NCI-H1105 (cell line): ENCODE data around the gene SPDYE17.
"Not testable (repeated sequence)": the region's sequence is repeated elsewhere in the genome, so short reads cannot be mapped to it uniquely, and the experiment has no call there.

Experiments
- DNase-seq: peaks from one replicate; lab custom pipeline; 2025; lab: John Stamatoyannopoulos, UW

The SPDYE17 gene

DNA sequence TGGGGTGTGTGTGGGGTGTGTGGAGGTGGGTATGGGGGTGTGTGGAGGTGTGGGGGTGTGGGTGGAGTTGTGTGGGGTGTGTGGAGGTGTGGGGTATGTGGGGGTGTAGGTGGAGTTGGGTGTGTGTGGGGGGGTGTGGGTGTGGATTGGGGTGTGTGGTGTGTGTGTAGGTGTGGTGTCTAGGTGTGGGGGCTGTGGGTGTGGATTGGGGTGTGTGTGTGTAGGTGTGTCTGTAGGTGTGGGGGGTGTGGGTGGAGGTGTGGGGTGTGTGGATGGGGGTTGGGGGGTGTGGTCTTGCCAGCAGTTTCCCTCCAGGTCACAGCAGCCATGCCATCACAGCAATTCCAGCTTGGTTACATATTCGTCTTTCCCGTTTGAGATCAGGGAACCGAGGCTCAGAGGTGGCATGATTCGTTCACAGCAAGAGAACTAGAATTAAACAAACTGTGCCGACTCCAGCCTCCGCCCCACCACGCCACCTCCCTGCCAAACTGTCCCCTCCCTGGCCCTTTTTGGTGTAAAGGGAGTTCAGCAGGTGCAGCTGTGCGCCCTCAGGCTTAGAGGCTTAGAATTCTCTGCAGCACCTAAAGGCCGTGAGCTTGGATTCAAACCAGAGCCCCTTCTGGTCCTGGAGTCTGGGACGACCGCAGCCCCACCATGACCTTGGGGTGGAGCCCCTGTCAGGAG, 33.3 kb downstream of the SPDYE17 start:
- not testable (repeated sequence) for DNase-seq

DNA sequence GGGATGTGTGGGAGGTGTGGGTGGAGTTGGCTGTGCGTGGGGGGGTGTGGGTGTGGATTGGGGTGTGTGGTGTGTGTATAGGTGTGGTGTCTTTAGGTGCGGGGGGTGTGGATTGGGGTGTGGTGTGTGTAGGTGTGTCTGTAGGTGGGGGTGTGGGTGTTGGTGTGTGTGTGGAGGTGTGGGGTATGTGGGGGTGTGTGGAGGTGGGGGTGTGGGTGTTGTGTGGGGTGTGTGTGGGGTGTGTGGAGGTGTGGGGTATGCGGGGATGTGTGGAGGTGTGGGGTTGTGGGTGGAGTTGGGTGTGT, 33.9 kb downstream of the SPDYE17 start:
- no peak for DNase-seq

DNA sequence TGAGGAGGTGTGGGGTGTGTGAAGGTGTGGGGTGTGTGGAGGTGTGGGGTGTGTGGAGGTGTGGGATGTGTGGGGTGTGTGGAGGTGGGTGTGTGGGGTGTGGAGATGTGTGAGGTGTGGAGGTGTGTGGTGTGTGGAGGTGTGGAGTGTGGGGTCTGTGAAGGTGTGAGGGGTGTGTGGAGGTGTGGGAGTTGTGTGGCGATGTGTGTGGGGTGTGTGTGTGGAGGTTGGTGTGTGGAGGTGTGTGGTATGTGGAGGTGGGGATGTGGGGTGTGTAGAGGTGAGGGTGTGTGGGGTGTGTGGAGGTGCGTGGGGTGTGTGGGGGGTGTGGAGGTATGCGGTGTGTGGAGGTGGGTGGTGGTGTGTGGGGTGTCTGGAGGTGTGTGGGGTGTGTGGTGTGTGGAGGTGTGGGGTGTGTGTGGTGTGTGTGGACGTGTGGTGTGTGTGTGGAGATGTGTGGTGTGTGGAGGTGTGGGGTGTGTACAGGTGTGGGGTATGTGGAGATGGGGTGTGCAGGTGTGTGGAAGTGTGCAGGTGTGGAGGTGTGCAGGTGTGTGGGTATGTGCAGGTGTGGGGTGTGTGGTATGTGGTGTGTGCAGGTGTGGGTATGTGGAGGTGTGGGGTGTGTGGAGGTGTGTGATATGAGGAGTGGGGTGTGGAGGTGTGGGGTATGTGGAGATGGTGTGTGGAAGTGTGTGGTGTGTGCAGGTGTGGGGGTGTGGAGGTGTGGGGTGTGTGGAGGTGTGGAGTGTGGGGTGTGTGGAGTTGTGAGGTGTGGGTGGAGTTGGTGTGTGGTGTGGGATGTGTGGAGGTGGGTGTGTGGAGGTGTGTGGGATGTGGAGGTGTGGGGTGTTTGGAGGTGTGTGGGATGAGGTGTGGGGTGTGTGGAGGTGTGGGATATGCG, 34.5 kb downstream of the SPDYE17 start:
- no peak for DNase-seq

DNA sequence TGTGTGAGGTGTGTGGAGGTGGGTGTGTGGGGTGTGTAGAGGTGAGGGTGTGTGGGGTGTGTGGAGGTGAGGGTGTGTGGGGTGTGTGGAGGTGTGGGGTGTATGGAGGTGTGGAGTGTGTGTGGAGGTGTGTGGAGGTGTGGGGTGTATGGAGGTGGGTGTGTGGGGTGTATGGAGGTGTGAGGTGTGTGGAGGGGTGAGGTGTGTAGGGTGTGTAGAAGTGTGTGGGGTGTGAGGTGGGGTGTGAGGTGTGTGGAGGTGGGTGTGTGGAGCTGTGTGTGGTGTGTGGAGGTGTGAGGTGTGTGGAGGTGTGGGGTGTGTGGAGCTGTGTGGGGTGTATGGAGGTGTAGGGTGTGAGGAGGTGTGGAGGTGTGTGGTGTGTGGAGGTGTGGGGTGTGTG, 35.2 kb downstream of the SPDYE17 start:
- DNase-seq = not testable (repeated sequence)

DNA sequence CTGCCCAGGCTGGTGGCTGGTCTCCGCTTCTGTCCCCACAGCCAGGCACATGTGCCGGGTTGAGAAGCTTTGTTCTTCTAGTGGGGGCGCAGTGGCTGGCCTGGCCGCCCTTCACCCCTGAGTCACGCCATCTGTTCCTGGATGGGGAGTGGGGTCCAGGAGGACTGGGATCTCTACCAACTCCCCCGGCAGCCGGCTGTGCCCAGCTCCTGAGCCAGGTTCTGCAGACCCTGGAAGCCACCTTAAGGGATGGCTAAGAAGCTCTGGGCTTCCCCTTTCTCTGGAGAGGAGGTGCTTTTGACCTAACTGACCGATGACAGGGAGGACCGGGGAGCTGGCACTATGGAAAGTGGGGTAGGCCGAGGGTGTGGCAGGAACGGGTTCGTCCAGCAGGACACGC, 37.9 kb downstream of the SPDYE17 start:
- not testable (repeated sequence) for DNase-seq

DNA sequence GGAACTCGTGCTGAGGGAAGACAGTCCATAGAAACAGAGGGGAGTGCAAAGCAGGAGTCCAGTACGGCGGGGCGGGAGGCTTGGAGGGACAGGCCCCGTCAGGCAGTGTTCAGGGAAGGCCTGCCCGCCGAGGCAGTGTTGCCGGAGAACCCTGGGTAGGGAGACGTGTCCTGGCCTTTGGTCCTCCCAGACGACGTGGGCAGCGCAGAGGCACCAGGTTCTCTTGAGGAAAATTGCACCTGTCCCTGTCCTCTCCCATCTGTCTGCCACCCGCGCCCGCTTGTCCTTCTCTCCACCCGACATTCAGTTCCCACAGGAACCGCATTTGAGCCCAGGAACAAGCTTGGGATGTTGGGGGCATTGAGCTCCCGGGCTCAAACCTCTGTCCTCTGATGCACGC, 38.3 kb downstream of the SPDYE17 start:
- not testable (repeated sequence) for DNase-seq

DNA sequence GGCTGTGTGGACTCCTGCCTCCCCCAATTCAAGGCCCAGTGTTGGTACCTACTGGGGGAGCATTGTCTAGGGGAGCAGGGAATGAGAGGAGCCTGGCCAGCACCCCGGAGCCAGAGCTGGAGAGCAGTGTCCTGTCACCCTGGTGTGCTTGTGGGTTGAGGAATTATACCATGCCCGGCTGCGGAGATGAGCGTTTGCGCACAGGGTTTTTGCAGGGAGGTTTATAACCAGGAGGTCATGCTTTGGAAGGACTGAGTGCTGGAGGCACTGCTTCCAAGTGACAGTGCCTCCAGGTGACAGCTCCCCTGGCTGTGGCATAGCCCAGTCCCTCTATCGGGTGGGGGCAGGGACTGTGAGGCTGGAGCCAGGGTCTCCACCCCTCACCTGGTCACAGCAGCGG, 39.3 kb downstream of the SPDYE17 start:
- DNase-seq = not testable (repeated sequence)

DNA sequence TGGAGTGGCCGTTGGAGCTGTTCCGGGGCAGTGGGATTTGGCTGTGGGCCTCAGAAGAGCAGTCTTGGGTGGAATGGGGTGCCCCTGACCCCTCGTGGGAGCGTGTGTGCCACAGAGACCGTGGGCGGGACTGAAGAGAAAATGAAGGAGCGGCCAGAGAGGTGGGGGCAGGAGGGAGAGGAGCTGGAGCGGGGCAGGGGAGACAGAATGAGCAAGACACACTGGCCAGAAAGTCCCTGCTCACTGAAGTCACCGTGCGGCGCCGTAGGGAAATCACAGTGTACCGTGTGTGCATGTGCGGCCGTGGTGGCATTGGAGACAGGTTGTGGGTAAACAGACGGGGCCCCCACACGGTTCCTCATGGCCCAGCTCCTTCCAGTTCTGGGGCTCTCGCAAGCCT, 40.0 kb downstream of the SPDYE17 start:
- DNase-seq = not testable (repeated sequence)

DNA sequence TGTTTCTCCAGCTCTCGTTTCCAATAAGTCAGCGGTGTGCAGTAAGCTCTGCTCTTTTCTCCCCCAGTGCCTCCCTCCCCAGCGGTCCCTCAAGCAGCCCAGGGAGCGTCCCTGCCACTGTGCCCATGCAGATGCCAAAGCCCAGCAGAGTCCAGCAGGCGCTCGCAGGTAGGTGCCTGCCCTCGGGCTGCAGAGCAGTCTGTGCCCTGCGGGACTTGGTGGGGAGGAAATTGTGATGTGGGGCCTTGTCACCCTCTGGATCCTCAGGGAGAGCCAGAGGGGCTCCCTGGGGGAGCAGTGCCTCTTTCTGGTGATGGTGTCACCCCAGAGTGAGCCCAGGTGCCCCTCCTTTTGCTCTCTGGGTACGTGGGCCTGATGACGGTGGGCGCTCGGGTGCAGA, 42.0 kb downstream of the SPDYE17 start:
- DNase-seq = not testable (repeated sequence)

DNA sequence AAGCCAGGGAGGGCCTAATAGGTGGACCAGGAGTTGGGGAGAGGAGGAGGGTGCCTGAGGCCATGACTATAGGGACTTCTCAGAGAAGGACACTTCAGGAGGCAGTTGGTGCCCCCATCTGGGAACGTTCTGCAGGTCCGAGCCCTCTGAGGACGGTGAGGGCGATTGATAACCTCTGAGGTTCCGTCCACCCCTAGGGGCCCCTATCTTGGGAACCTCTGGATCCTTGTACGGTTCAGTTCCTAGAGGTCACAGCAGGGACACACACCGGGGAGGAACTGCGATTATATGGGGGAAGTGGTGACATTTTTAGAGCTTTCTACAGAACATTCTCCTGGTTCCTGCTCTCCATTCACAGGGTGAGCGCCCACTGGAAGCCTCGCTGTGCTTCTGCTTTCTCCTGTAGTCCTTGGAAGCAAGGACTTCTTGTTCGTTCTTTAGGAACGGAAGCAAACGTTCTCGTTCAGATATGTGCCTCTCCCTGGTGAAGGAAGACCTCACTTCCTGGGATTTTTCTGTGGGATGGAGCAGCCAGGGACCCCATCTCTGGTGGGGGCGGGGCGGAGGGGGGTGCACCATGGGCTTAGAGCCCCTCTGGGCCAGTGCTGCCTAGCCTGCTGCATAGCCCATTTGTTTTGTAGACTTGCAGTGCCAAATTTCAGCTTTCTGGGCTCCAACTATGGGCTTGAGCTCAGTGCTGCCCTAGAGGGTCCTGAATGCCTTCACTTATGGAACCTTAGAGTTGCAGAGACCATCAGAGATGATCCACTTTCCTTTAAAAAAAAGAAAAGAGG, 46.0 kb downstream of the SPDYE17 start:
- not testable (repeated sequence) for DNase-seq

DNA sequence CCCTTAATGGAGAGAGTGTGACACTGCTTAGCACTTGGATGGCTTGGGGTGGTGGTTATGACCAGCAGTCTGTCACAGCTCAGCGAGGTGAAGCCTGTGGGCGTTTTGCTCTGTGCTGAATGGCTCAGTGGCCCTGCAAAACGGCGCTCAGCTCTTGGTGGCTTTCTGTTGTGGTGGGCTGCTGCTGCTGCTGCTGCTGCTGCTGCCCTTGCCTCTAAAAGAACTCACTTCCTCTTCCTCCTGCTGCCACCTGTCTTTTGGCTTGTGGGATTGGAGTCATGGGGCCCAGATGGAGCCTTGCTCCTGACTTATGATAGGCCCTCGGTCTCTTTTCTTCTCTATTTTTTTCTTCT, 47.4 kb downstream of the SPDYE17 start:
- DNase-seq = not testable (repeated sequence)

DNA sequence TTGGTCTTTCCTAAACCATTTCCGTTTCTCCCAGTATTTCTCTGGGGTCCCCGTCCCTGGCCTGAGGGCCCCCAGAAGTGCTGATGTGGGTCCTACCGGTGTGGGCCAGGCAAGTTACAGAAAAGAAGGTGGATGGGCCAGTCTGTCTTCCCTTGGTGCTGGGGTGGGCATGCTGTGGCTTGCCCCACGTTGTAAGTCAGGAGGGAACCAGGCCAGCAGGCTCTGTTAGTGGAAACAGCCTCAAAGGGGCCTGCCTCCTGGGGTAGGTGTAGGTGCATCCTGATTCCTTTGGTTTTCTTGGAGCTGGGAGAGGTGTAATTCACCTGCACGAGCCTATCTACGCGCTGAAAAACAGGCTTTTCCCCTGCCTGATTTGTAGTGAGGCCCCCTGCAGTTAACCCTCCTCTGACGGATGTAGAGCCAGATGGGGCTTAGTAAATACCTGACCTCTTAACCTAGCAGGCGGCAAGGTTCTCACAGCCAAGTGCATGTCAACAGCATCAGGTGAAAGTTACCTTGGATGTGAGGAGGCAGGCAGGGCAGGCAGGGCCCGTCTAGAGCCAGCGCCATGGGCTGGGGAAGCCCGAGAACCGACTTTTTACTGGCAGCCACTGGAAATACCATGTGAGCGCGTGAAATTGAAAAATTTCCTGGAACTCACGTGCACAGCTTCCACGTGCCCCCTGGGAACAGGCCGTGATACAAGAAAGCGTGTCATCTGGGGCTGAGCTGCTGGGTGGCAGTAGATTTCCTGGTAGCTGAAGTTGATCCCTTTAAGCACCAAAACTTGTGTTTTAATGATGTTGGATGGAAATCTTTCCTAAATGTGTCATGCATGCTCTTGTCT, 48.0 kb downstream of the SPDYE17 start:
- DNase-seq = not testable (repeated sequence)

DNA sequence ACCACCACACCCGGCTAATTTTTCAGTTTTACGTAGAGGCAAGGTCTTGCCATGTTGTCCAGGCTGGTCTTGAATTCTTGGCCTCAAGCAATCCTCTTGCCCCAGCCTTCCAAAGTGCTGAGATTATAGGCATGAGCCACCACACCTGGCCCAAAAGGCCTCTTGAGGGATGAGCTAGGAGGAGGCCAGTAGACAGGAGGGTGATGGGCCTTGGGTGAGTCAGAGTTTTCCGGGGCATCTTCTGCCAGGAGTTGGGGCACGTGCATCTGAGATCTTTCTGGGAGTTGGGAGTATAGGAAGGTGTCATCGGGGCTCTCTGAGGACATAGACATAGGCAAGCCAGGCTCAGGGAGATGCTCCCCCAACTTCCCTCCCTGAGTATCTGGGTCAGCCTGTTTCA, 48.8 kb downstream of the SPDYE17 start:
- not testable (repeated sequence) for DNase-seq

DNA sequence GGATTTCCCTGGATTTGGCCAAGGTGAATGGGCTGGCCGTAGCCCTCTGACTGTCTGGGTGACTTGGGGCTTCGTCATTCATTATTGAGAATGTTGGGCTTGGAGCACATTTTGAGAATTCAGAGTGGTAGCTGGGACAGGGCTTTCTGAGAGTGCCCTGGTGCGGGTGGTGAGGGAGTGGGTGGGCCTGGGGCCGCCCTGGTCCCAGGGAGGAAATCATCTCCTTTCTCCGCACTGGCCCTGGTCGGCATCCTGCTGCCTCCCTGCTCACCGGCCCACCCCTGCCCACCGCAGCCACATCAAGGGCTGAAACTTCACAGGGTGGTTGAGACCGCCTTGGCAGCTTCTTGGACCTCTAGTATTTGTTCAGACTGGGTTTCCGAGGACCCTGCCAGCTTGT, 49.7 kb downstream of the SPDYE17 start:
- not testable (repeated sequence) for DNase-seq

DNA sequence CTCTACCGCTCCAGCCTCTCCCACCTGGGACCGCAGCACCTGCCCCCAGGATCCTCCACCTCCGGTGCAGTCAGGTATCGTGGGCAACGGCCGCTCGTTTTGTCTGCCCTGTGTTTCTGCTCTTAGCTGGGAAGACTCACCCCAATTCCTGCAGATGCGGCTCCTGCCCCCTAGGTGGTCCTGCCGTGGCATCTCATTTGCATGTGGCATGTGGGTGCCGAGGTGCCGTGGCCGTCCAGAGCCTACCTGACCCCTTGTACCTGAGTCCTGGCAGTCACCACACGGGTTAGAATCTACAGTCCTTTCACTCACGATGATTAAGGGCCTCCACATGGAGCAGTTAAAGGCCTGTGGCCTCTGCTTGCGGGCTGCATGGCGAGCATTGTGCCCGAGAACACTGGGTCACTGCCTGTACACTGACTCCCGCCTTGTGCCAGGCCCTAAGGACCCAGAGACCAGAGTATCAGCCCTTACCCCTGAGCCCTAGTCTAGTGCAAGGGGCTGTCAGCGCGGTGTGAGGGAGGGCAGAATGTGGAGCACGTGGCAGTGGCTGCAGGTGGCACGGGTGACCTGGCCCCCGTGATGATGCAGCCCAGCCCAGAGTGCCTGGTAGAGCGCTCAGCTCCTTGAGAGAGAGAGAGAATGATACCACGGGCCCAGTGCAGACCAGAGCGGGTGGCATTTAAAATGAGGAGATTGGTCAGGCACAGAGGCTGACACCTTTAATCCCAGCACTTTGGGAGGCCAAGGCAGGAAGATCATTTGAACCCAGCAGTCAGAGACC, 50.8 kb downstream of the SPDYE17 start:
- DNase-seq = not testable (repeated sequence)

DNA sequence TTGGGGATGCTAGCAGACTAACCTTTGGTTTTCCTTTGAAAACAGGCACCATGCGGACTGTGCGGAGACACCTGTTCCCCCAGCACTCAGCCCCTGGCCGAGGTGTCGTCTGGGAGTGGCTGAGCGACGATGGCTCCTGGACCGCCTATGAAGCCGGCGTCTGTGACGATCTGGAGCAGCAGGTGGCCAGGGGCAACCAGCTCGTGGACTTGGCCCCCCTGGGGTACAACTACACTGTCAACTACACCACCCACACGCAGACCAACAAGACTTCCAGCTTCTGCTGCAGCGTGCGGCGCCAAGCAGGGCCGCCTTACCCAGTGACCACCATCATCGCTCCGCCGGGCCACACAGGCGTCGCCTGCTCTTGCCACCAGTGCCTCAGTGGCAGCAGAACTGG, 51.6 kb downstream of the SPDYE17 start:
- DNase-seq = not testable (repeated sequence)

DNA sequence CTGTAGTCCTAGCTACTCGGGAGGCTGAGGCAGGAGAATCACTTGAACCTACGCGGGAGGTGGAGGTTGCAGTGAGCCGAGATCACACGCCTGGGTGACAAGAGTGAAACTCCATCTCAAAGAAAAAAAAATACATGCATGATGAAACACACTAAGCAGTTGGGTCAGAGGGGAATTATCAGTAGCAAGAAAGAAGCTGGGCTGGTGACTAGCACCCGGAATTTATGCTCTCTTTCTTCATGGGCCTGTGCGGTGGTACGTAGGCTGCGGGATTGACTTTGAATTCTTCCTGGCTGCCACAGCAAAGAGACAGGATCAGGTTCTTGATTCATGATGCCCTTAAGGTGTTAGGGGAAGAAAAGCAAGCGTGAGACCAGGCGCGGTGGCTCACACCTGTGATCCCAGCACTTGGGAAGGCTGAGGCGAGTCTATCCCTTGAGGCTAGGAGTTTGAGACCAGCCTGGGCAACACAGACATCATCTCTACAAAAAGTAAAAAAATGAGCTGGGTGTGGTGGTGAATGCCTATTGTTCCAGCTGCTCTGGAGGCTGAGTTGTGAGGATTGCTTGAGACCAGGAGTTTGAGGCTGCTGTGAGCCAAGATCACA, 54.3 kb downstream of the SPDYE17 start:
- DNase-seq = not testable (repeated sequence)

DNA sequence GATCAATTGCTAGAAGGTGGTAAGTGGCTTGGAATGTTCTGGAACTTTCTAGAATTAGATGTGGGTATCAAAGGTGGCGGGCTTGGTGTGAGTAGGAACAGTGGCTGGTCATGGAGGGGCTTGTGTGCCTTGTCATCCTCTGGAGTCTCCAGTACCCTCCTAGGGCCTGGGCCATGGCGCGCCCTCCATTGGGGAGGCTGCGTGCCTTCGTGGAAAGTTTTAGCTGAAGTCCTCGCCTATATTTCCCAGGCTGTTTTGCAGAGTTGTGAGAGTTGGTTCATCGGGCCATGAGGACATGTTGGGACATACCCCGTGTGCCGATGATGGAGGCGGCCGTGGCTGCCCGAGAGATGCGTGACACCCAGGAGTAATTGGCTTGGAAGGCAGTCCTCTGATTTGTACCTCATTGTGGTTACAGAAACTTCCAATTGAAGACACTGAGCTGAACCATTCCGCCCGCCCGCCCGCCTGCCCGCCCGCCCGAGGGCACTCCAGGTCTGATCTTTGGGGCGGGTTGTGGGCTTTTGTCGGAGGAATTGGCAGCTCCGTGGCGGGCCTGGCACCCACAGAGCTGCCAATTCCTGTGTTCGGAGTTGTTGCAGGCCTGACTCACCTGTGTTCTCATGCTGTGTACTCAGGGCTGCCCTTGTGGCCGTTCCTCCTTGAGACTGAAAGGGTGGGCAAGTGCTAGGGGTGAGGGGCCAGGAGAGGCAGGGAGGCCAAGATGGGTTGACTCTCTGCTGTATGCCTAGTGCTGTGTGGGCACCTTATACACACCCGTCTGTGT, 57.2 kb downstream of the SPDYE17 start:
- DNase-seq = not testable (repeated sequence)

DNA sequence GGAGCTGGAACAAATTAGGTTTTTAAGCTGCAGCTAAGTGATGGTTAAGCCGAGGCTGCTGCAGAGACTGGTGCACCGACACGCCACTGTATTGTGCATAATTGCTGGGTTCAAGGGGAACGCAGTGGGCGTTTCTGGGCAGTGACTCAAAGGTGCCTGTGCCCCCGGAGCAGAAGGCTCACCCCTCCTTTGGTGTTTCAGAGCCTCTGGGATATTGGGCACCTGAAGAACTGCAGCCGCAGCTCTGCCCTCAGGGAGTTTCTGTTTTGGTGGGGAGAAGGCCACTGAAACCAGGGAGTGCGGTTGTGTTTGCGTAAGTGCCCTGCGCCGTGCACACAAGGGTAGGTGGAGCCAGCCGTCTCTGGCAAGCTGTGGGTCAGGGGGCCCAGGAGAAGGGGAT, 57.8 kb downstream of the SPDYE17 start:
- DNase-seq = not testable (repeated sequence)

DNA sequence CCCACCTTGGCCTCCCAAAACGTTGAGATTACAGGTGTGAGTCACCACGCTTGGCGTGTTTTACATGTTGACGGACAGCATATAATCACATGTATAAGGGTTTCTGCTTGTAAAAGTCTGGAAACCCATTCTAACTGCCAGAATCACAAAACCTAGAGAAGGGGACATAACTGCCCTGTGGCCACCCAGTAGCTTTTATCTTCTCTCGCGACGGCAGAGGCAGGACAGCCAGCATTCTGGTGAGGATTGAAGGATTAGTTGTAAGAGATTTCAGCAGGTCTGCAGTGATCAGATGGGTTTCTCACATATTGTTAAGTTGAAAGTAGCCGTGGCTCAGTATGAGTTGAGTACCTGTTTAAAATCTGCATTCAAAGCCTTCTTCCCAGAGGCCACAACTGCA, 59.8 kb downstream of the SPDYE17 start:
- not testable (repeated sequence) for DNase-seq
